ENCODE data around the gene SGMS2. TPM values are rescaled to one million over a fixed set of nuclear protein-coding genes. Genes with fewer than 3 reads are reported as not detected.

Gene SGMS2
- total and polyA plus RNA-seq, 2 of the 13 experiments (the other 11 are each of a cell fraction or from before 2014, with no cell fraction given): 1.2 to 1.7 TPM

GRCh38 chr4:107870916-107871786 lies 46.4 kb downstream of the SGMS2 start:
- H3K79me2 ChIP-seq (ENCODE audit: insufficient read depth, low read length): no peaks in the 10 kb centered on the region
- H3K4me2 ChIP-seq (ENCODE audit: low read depth, low read length): peak overlapping the region; percentile 57
- no peak for TF ChIP-seq GATA4 (IDR thresholded peaks at IDR 0.05; ENCODE audit: borderline replicate concordance, low read depth)
- no peak for TF ChIP-seq KAT8 (CRISPR knock-in tag; IDR thresholded peaks at IDR 0.05)
- peak; percentile 62; the same call in 1 of the 2 replicates for TF ChIP-seq ZNF652 (CRISPR knock-in tag; IDR thresholded peaks at IDR 0.05; ENCODE audit: borderline replicate concordance, low read depth)
- TF ChIP-seq CEBPG (CRISPR knock-in tag; IDR thresholded peaks at IDR 0.05): 0 out of 2 replicates have a peak, but pooled peaks have one; percentile 23
- TF ChIP-seq ZNF354B (CRISPR knock-in tag; IDR thresholded peaks at IDR 0.05): no peak
- TF ChIP-seq DDIT3 (CRISPR knock-in tag; IDR thresholded peaks at IDR 0.05): no peak
- no peak for TF ChIP-seq SKI (IDR thresholded peaks at IDR 0.05; ENCODE audit: partially characterized antibody)
- no peak for TF ChIP-seq FOXA1 (IDR thresholded peaks at IDR 0.05)
- TF ChIP-seq FOXA1 (CRISPR knock-in tag; IDR thresholded peaks at IDR 0.05): 0 out of 2 replicates have a peak, but pooled peaks have one; percentile 24
- TF ChIP-seq NONO (IDR thresholded peaks at IDR 0.05): no peak
- no peak for TF ChIP-seq NONO (CRISPR knock-in tag; conservative IDR thresholded peaks at IDR 0.05)
- no peak for TF ChIP-seq POLR2G (IDR thresholded peaks at IDR 0.05; ENCODE audit: low read depth, low read length)
- FAIRE-seq: peak; percentile 30
- H3K4me1 ChIP-seq (ENCODE audit: insufficient read depth, low read length): peaks cover 14% of the 10 kb centered on the region
- ChIA-PET POLR2A (no interaction called here), CTCF (ENCODE audit: low intra/inter-chr PET ratio, low total read pairs) (no interaction called here)
- DNase-seq (ENCODE audit: low spot score): peak; percentile 14
- no peaks in the 10 kb centered on the region for H4K20me1 ChIP-seq (ENCODE audit: insufficient read depth, low read length)
- H3K36me3 ChIP-seq (replicated peaks in 1 of 2; ENCODE audit: control insufficient read depth in 1 of 2, insufficient read depth in 2 of 2, low read length in 2 of 2): no peaks in the 10 kb centered on the region
- BruUV-seq (replicated peaks): no TSS peak
- H3K27me3 ChIP-seq (ENCODE audit: control insufficient read depth in 1 of 2, insufficient read depth in 2 of 2, low read length in 2 of 2): no peaks in the 10 kb centered on the region
- H3K27ac ChIP-seq (ENCODE audit: extremely low read length, insufficient read depth, low read length): no peak overlapping the region
- intact Hi-C loops (cut with micrococcal nuclease; ENCODE audit: unreplicated experiment): no loop called here
- no peak overlapping the region for H2AFZ ChIP-seq (ENCODE audit: low read length)
- H3K9me3 ChIP-seq (ENCODE audit: low read length): no peaks in the 10 kb centered on the region
- WGBS (ENCODE audit: low lambda C conversion rate): 18% methylated on average over 8 of the region's 8 CpGs
- peak; percentile 75 for ATAC-seq
- H3K4me3 ChIP-seq (replicated peaks in 1 of 3; ENCODE audit: insufficient read depth in 1 of 3, low read depth in 2 of 3, low read length in 3 of 3): peak overlapping the region in 1 of 3 experiments; percentile 8; a peak in 1 of 6 replicates
- in situ Hi-C loops (cut with HindIII; ENCODE audit: extremely low pct_ligation_motif_present, low pct_unique_long_range_greater_than_20kb): no loop called here
- no peak overlapping the region for H3K9ac ChIP-seq (ENCODE audit: insufficient read depth, low read depth, low read length)
